Measurements from ENCODE around the gene YEATS4. TPM values are rescaled to one million over a fixed set of nuclear protein-coding genes. Genes with fewer than 3 reads are reported as not detected.

The YEATS4 gene
- total and polyA plus RNA-seq, 4 donors: 9.9 to 23.8 (median 15.5) TPM

DNA sequence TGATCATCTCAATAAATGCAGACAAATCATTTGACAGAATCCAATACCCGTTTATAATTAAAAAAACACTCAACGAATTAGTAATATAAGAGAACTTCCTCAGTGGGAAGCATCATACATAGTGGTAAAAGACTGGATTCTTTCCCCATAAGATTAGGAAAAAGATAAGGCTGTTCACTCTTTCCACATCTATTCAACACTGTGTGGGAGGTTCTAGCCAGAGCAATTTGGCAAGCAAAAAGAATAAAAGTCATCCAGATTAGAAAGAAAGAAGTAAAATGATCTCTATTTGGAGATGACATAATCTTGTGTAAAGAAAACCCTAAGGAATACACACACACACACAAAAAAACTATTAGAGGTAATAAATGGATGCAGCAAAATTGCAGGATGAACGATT lies 38.4 kb downstream of the YEATS4 start (continued):
- TF ChIP-seq, protein P1, sequence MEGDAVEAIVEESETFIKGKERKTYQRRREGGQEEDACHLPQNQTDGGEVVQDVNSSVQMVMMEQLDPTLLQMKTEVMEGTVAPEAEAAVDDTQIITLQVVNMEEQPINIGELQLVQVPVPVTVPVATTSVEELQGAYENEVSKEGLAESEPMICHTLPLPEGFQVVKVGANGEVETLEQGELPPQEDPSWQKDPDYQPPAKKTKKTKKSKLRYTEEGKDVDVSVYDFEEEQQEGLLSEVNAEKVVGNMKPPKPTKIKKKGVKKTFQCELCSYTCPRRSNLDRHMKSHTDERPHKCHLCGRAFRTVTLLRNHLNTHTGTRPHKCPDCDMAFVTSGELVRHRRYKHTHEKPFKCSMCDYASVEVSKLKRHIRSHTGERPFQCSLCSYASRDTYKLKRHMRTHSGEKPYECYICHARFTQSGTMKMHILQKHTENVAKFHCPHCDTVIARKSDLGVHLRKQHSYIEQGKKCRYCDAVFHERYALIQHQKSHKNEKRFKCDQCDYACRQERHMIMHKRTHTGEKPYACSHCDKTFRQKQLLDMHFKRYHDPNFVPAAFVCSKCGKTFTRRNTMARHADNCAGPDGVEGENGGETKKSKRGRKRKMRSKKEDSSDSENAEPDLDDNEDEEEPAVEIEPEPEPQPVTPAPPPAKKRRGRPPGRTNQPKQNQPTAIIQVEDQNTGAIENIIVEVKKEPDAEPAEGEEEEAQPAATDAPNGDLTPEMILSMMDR (IDR thresholded peaks at IDR 0.05; ENCODE audit: low read depth, low read length, missing input control): no peak

DNA sequence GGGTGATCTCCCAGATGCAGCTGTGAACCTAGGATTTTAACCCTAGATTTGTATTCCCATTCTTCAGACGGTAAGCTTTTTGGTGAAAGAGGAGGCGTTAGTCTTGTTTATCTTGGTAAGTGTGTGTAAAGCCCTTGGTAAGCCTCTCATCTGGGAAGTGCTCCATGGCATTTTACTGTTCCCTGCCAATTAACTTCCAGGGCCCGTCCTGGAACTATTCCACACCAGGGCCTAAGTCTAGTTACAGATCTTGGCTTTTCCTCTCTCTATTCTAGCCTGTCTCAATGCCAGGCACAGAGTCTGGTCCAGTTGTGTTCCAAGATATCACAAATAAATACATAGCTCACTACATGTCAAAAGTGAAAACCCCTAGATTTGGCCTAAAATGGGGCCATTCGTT lies 42.4 kb downstream of the YEATS4 start:
- Histone ChIP-seq H3K4me1 (ENCODE audit: control insufficient read depth in 4 of 4, insufficient read depth in 4 of 4, low read length in 3 of 4) (no peaks in the 10 kb centered on the region), H3K36me3 (ENCODE audit: control insufficient read depth in 4 of 4, insufficient read depth in 3 of 4, low read depth in 1 of 4, low read length in 3 of 4) (no peaks in the 10 kb centered on the region), H3K9ac (ENCODE audit: low read depth in 1 of 2, low read length in 2 of 2) (no peak overlapping the region), H3K27me3 (ENCODE audit: control insufficient read depth in 4 of 4, insufficient read depth in 4 of 4, low read length in 3 of 4) (no peaks in the 10 kb centered on the region), H3K4me3 (ENCODE audit: low read depth in 1 of 3, low read length in 3 of 3) (no peak overlapping the region), H3K27ac (ENCODE audit: low read depth in 1 of 2, low read length in 2 of 2) (no peak overlapping the region), H3K9me3 (ENCODE audit: control insufficient read depth in 4 of 4, low read length in 3 of 4) (peaks cover 0 to 2% (median 0%) of the 10 kb centered on the region in 4 donors)
- TF ChIP-seq, protein P2, sequence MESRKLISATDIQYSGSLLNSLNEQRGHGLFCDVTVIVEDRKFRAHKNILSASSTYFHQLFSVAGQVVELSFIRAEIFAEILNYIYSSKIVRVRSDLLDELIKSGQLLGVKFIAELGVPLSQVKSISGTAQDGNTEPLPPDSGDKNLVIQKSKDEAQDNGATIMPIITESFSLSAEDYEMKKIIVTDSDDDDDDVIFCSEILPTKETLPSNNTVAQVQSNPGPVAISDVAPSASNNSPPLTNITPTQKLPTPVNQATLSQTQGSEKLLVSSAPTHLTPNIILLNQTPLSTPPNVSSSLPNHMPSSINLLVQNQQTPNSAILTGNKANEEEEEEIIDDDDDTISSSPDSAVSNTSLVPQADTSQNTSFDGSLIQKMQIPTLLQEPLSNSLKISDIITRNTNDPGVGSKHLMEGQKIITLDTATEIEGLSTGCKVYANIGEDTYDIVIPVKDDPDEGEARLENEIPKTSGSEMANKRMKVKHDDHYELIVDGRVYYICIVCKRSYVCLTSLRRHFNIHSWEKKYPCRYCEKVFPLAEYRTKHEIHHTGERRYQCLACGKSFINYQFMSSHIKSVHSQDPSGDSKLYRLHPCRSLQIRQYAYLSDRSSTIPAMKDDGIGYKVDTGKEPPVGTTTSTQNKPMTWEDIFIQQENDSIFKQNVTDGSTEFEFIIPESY (IDR thresholded peaks at IDR 0.05): no peak
- TF ChIP-seq HNF4G (IDR thresholded peaks at IDR 0.05) (no peak), TAF1 (conservative IDR thresholded peaks at IDR 0.05) (no peak), JUND (IDR thresholded peaks at IDR 0.05) (no peak), RAD21 (IDR thresholded peaks at IDR 0.05) (no peak), GABPA (IDR thresholded peaks at IDR 0.05 in 1 of 2, conservative IDR thresholded peaks at IDR 0.05 in 1 of 2) (no peak), NR2F2 (IDR thresholded peaks at IDR 0.05) (no peak), FOXA2 (IDR thresholded peaks at IDR 0.05) (no peak), FOXA1 (IDR thresholded peaks at IDR 0.05) (no peak), EGR1 (IDR thresholded peaks at IDR 0.05; ENCODE audit: low read depth in 2 of 2) (no peak), RXRA (IDR thresholded peaks at IDR 0.05) (no peak), HNF4A (conservative IDR thresholded peaks at IDR 0.05) (no peak), SP1 (IDR thresholded peaks at IDR 0.05) (no peak), YY1 (IDR thresholded peaks at IDR 0.05) (no peak)
- TF ChIP-seq, protein P3, sequence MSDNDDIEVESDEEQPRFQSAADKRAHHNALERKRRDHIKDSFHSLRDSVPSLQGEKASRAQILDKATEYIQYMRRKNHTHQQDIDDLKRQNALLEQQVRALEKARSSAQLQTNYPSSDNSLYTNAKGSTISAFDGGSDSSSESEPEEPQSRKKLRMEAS (IDR thresholded peaks at IDR 0.05): no peak
- TF ChIP-seq, protein P4, sequence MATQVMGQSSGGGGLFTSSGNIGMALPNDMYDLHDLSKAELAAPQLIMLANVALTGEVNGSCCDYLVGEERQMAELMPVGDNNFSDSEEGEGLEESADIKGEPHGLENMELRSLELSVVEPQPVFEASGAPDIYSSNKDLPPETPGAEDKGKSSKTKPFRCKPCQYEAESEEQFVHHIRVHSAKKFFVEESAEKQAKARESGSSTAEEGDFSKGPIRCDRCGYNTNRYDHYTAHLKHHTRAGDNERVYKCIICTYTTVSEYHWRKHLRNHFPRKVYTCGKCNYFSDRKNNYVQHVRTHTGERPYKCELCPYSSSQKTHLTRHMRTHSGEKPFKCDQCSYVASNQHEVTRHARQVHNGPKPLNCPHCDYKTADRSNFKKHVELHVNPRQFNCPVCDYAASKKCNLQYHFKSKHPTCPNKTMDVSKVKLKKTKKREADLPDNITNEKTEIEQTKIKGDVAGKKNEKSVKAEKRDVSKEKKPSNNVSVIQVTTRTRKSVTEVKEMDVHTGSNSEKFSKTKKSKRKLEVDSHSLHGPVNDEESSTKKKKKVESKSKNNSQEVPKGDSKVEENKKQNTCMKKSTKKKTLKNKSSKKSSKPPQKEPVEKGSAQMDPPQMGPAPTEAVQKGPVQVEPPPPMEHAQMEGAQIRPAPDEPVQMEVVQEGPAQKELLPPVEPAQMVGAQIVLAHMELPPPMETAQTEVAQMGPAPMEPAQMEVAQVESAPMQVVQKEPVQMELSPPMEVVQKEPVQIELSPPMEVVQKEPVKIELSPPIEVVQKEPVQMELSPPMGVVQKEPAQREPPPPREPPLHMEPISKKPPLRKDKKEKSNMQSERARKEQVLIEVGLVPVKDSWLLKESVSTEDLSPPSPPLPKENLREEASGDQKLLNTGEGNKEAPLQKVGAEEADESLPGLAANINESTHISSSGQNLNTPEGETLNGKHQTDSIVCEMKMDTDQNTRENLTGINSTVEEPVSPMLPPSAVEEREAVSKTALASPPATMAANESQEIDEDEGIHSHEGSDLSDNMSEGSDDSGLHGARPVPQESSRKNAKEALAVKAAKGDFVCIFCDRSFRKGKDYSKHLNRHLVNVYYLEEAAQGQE (IDR thresholded peaks at IDR 0.05): no peak
- TF ChIP-seq, protein P5, sequence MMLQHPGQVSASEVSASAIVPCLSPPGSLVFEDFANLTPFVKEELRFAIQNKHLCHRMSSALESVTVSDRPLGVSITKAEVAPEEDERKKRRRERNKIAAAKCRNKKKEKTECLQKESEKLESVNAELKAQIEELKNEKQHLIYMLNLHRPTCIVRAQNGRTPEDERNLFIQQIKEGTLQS (IDR thresholded peaks at IDR 0.05): no peak
- TF ChIP-seq, protein P1 (IDR thresholded peaks at IDR 0.05; ENCODE audit: low read depth, low read length, missing input control): no peak
- no peak for DNase-seq (ENCODE audit: low spot score)
- 75% methylated on average over 4 of the region's 4 CpGs for WGBS

Measured in liver (tissue), 9 donors.